NCI-H2227 treated with DMSO at 0.1 percent for 48 hours (cell line): ENCODE results near the gene TSPAN18.

ENCODE experiments used
- DNase-seq: peaks from one replicate; lab custom pipeline; 2025; lab: John Stamatoyannopoulos, UW

TSPAN18 gene

GRCh38 chr11:44848203-44848962, 121.6 kb downstream of the TSPAN18 start:
- no peak for DNase-seq

GRCh38 chr11:44848963-44849350, 122.2 kb downstream of the TSPAN18 start:
- no peak for DNase-seq

DNA sequence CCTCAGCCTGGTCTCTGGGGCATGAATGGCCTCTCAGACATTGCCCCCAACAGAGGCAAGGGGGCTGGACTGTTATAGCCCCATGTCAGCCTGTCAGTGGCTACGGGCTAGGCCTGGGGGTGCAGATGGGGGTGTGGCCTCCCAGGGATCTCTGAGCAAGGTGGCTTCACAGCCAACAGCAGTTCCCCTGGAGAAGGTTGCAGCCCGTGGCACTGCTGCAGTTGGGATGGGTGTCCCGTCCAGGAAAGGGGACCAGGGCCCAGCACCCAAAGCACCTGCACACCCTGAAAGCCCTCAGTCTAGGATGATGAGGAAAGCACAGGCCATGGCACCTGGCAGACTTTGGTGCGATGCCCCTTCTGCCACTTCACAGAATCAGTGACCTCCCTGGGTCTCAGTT, 122.7 kb downstream of the TSPAN18 start:
- no peak for DNase-seq

DNA sequence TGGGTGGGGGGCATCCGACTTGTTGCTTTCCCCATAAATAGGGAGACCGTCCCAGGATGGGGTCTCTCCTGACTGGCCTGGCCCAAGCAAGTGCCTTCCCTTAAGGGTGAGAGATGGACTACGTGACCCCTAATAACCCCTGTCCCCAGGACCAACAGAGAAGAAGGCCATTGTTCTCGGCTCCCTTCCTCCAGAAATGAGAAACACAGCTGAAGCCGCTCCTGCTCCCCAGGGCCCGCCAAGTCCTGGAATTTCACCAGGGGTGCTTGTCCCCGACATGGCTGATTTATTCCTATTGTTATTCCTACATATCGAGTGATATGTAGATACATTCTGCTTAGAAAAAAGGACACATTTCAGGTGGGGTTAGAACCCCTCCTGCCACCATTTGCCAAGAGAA, 123.2 kb downstream of the TSPAN18 start:
- no peak for DNase-seq

GRCh38 chr11:44851496-44851895, 124.7 kb downstream of the TSPAN18 start:
- no peak for DNase-seq

- no peak for DNase-seq
Measured at GRCh38 chr11:44852159-44852747, 125.5 kb downstream of the TSPAN18 start.

- DNase-seq, result no peak
Measured at GRCh38 chr11:44852952-44853351, 126.2 kb downstream of the TSPAN18 start.

GRCh38 chr11:44853666-44854065, 126.9 kb downstream of the TSPAN18 start:
- no peak for DNase-seq

DNA sequence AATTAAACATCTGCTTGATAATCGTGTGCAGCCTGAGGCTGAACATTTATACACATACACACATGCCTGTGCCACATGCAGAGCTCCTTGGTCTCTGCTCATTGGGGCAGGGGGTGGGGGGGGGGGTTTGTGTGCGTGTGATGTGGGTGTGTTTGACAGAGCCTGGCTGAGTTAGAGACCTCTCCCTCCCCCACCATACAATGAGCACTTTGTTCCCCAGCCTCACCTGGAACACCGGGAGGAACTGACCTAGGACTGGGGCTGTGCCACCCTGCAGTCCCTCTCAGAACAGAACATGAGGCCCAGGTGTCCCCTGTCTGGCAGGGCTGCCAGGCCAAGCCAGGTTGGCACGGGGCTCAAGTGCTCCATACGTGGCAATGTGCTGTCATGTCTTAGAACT, 127.3 kb downstream of the TSPAN18 start:
- DNase-seq, result no peak

- DNase-seq, result no peak
Measured at GRCh38 chr11:44854741-44855492, 128.2 kb downstream of the TSPAN18 start.

GRCh38 chr11:44855493-44855849, 128.7 kb downstream of the TSPAN18 start:
- DNase-seq, result no peak

- no peak for DNase-seq
Measured at GRCh38 chr11:44857490-44858090, 130.8 kb downstream of the TSPAN18 start.

DNA sequence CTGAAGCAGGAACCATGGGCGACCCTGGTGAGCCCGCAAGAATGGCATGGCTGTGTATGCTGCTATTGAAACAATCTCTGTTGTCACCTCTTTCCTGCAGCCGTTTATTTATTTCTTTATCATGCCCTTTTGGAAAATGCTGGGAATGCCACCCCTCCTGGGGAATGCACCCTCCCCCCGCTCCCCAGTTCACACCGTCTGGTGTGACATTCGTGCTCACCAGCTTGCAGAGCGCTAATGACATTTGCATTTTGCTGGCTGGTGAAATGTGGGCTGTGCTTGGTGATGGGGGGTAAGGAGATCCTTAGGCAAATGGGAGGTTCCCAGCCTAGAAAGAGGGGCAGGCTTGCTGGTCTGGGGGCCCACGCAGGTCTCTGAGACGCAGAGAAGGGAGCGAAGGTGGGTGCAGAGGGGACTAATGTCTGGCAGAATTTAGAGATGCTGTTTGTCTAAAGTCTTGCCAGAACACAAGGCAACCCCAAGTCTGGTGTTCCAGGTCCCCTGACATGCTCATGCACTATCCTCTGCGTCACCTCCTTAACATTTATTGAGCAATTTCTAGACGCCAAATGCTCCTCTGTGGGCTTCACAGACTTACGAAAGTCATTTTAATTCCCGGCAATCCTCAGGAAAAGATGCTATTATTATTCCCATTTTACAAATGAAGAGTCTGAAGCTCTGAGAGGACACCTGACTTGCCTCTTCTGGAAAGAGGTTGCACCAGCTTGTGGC, 132.2 kb downstream of the TSPAN18 start:
- no peak for DNase-seq

GRCh38 chr11:44859528-44859925, 132.8 kb downstream of the TSPAN18 start:
- DNase-seq, result no peak

GRCh38 chr11:44860346-44860745, 133.6 kb downstream of the TSPAN18 start:
- DNase-seq, result no peak

- DNase-seq, result no peak
Measured at GRCh38 chr11:44861849-44862557, 135.2 kb downstream of the TSPAN18 start.

GRCh38 chr11:44862558-44863101, 135.9 kb downstream of the TSPAN18 start:
- no peak for DNase-seq

DNA sequence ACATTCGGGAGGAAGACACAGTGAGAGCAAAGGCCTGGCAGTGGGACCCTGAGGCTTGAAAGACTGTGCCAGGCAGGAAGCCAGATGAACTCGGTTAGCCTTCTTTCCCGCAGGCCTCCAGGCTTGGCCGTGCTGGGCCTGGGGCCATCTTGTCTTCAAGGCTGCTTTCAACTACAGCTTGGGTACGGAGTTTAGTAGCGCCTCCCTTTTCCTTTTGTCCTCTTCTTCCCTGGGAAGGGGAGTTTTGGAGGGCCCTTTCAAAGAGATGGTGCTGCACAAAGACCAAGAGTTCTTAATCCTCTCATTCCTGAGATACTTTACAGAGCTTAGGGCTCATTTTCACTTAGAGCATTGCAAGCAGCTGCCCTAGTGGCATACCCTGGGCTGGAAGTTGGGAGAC, 136.5 kb downstream of the TSPAN18 start:
- no peak for DNase-seq

- no peak for DNase-seq
Measured at GRCh38 chr11:44865866-44866272, 139.1 kb downstream of the TSPAN18 start.

DNA sequence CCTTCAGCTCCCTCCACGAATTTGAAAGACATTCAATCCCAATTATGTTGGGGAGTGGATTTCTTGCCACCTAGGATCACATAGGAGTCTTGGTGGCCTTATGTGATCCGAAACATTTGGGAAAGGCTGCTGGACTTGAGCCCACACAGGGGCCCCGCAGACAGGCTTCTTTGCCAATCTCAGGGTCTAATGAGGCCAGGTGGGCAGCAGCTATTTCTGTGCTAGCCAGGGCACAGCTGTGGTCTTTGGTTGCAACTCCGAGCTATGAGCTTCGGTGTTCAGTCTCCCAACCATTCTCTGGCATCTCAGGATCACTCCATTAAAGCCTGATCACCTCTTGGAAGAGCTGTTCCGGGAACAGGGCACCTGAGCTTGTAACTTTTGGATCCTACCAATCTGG, 139.5 kb downstream of the TSPAN18 start:
- no peak for DNase-seq

- DNase-seq, result no peak
Measured at GRCh38 chr11:44868021-44868420, 141.3 kb downstream of the TSPAN18 start.
